Naive B cell (primary cell): ENCODE measurements around the gene PLD2. TPM values are rescaled to one million over a fixed set of nuclear protein-coding genes. Genes with fewer than 3 reads are reported as not detected.

ENCODE experiments used
- ATAC-seq, 2 donors: fragments of 150-1000 bp; cut with Tn5 transposase; 2 replicates each; pipeline ENCODE4 v1.10.0; 2021; ENCODE audit warnings: low read depth in 2 of 2, mild to moderate bottlenecking in 2 of 2, moderate library complexity in 2 of 2
- DNase-seq: peaks from one replicate; pipeline ENCODE4 v3.0.0; 2022
- H3K27ac Mint-ChIP-seq, 6 donors: one replicate each; pipeline ENCODE4 v1.8.0; 2020 to 2022; ENCODE audit warnings: mild to moderate bottlenecking in 6 of 6, mixed read lengths in 6 of 6, moderate library complexity in 5 of 6, inconsistent platforms in 2 of 6
- H3K27me3 Mint-ChIP-seq, 3 donors: one replicate each; pipeline ENCODE4 v1.8.0; 2021 to 2022; ENCODE audit warnings: mixed read lengths in 3 of 3, mild to moderate bottlenecking in 1 of 3
- H3K36me3 Mint-ChIP-seq, 2 donors: one replicate each; pipeline ENCODE4 v1.8.0; 2020 to 2022; ENCODE audit warnings: mixed read lengths in 2 of 2, inconsistent platforms in 1 of 2, mild to moderate bottlenecking in 1 of 2
- H3K4me1 Mint-ChIP-seq, 3 donors: one replicate each; pipeline ENCODE4 v1.8.0; 2020 to 2022; ENCODE audit warnings: mixed read lengths in 3 of 3, inconsistent platforms in 1 of 3, mild to moderate bottlenecking in 1 of 3, moderate library complexity in 1 of 3
- H3K4me3 Mint-ChIP-seq, 8 donors: one replicate each; pipeline ENCODE4 v1.8.0; 2020 to 2022; ENCODE audit warnings: mild to moderate bottlenecking in 8 of 8, mixed read lengths in 8 of 8, moderate library complexity in 8 of 8, inconsistent platforms in 2 of 8
- H3K9me3 Mint-ChIP-seq, 7 donors: one replicate each; pipeline ENCODE4 v1.8.0; 2020 to 2022; ENCODE audit warnings: mixed read lengths in 7 of 7, mild to moderate bottlenecking in 5 of 7, inconsistent platforms in 2 of 7, moderate library complexity in 1 of 7
- polyA plus RNA-seq, 6 donors: library from polyadenylated mRNA; unstranded; fragments of 300-500 nt; fragmentation: Illumina TruSeq; gene quantifications; one replicate each; pipeline ENCODE4 v1.2.3, GENCODE V29; 2021; ENCODE audit warnings: low read depth in 6 of 6

PLD2 gene
- polyA plus RNA-seq, 6 donors from 2014 or later = 0.54 to 4.6 (median 3.7) TPM

DNA sequence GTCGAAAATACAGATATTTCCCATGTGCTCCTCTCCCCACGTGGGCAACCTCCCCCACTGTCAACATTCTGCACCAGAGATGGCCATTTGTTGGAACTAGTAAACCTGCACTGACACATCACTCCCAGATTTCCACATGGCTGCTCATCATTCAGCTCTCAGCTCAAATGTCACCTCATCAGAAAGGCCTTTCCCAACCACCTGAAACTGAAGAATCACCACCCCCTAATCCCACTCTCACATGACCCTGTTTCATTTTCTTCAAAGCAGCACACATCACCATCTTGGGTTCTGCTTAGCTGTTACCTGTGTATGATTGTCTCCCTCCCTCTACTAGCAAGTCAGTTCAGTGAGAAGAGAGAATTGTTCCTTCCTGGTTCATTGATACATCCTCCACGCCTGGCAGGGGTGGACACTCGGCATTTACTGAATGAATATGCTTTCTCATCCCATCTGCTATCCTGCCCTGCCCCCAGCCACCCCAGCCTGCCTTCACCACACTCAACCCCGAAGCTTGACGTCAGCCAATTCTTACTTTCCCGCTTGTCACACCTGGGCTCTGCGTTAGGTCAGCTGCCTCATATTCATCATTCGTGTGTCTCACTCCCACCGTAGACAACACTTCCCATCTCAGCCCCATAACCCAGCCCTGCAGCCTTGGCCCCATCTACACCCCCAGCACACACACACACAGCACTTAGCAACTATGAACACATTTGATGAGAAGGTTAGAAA lies 6.3 kb upstream of the PLD2 start:
- H3K9me3 Mint-ChIP-seq = peaks cover 0 to 1% (median 0%) of the 10 kb centered on the region in 7 donors
- no peaks in the 10 kb centered on the region for H3K27me3 Mint-ChIP-seq
- H3K27ac Mint-ChIP-seq = peak overlapping the region in 3 of 6 donors; percentile 15 to 55 (median 42)
- no peak for DNase-seq
- peaks cover 12 to 18% (median 16%) of the 10 kb centered on the region in 3 donors for H3K4me1 Mint-ChIP-seq
- H3K4me3 Mint-ChIP-seq = peak overlapping the region in 1 of 8 donors; percentile 71
- no peak for ATAC-seq
- no peaks in the 10 kb centered on the region for H3K36me3 Mint-ChIP-seq

DNA sequence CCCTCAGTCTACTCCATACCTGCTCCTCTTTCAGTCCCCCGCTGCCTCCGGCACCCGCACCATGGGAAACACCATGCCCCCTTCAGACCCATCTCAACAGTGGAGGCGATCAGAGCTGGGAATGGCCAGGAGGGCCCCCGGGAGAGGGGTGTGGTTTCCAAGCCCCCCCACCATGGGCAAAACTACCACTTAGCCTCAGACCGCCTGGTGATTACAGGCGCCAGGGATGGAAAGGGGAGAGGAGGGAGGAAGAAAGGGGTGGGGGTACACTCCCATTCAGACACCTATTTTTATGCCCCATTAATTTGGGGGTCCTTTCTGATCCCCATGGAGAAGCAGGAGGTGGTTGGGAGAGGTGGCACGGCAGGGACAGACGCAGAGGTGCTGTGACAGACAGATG lies 4.7 kb upstream of the PLD2 start, which contains the start of gene C17orf114:
TSS of gene C17orf114 (minus strand) at position 101 of the 400 bp plus-strand sequence.
- peaks cover 0 to 10% (median 5%) of the 10 kb centered on the region in 3 donors for H3K4me1 Mint-ChIP-seq
- H3K27me3 Mint-ChIP-seq = no peaks in the 10 kb centered on the region
- DNase-seq = no peak
- ATAC-seq = no peak
- no peaks in the 10 kb centered on the region for H3K9me3 Mint-ChIP-seq
- H3K4me3 Mint-ChIP-seq = peak within 1 kb of the TSS in 2 of 8 donors; percentile 23 to 71
- H3K27ac Mint-ChIP-seq = no peak within 1 kb of the TSS
- no peaks in the 10 kb centered on the region for H3K36me3 Mint-ChIP-seq

DNA sequence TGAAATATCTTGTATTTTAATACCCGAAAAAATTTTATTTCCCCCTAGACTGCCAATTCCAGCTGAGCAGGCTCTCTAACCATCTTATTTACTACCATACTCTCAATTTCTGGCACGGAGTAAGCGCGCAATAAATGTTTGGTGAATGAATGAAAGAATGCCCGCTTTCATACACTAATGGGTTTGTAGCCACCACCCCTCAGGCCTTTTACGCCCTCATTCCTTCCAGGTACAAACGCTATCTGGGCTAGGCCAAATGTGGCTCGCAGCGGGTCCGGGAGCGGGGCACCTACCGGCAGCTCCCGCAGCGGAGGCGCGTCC lies 536 bp upstream of the PLD2 start:
- no peaks in the 10 kb centered on the region for H3K9me3 Mint-ChIP-seq
- peak overlapping the region; percentile 65 to 90 (median 82) for H3K4me3 Mint-ChIP-seq
- ATAC-seq (no peak), DNase-seq (no peak)
- H3K4me1 Mint-ChIP-seq = peaks cover 19 to 23% (median 21%) of the 10 kb centered on the region in 3 donors
- H3K27ac Mint-ChIP-seq = peak overlapping the region in 2 of 6 donors; percentile 9 to 69
- peaks cover 5 to 7% of the 10 kb centered on the region in 2 donors for H3K36me3 Mint-ChIP-seq
- no peaks in the 10 kb centered on the region for H3K27me3 Mint-ChIP-seq

DNA sequence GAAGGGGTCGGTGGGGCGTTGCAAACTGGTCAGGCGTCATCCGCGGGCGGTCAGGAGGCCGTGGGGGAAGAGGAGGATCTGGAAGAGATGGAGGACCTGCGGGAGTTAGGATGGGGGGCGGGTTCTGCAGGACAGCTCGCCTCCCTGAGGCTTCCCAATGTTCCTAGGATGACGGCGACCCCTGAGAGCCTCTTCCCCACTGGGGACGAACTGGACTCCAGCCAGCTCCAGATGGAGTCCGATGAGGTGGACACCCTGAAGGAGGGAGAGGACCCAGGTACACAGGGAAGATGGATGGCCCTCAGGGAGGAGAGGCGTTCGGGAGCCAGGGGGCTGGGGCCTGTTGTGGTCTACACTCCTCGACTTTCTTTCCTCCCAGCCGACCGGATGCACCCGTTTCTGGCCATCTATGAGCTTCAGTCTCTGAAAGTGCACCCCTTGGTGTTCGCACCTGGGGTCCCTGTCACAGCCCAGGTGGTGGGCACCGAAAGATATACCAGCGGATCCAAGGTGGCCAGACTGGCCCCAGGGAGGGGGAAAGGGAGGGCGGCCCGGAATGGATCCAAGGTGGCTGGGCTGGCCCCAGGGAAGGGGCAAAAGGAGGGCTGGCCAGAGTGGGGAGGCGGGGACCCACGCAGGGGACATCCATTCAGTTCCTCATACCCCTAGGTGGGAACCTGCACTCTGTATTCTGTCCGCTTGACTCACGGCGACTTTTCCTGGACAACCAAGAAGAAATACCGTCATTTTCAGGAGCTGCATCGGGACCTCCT lies 839 bp downstream of the PLD2 start:
- Mint-ChIP-seq H3K27ac (peak overlapping the region in 3 of 6 donors; percentile 15 to 61 (median 49)), H3K4me3 (peak overlapping the region; percentile 77 to 89 (median 80)), H3K9me3 (no peaks in the 10 kb centered on the region), H3K4me1 (peaks cover 19 to 23% (median 21%) of the 10 kb centered on the region in 3 donors), H3K36me3 (peaks cover 5 to 7% of the 10 kb centered on the region in 2 donors), H3K27me3 (no peaks in the 10 kb centered on the region)
- no peak for ATAC-seq
- DNase-seq = no peak

DNA sequence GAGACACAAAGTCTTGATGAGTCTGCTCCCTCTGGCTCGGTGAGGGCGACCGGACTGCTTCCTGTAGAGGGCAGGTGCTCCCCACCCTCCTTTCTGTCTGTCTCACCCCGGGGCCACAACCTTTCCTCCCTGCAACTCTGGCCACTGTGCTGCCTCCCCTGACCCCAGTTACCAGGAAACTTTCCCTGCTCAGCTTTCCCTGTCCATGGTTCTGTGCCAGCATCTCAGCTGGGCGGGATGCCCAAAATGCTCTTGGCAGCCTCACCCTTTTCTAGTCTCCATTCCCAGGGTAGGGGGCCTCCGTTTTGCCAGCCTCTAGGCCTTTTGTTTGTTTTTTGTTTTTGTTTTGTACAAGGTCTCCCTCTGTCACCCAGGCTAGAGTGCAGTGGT lies 1.4 kb downstream of the PLD2 start:
- no peak for ATAC-seq
- Mint-ChIP-seq H3K4me1 (peaks cover 19 to 23% (median 21%) of the 10 kb centered on the region in 3 donors), H3K27me3 (no peaks in the 10 kb centered on the region), H3K27ac (peak overlapping the region in 1 of 6 donors; percentile 59), H3K9me3 (no peaks in the 10 kb centered on the region), H3K36me3 (peaks cover 5 to 7% of the 10 kb centered on the region in 2 donors), H3K4me3 (peak overlapping the region; percentile 77 to 89 (median 80))
- DNase-seq = no peak

DNA sequence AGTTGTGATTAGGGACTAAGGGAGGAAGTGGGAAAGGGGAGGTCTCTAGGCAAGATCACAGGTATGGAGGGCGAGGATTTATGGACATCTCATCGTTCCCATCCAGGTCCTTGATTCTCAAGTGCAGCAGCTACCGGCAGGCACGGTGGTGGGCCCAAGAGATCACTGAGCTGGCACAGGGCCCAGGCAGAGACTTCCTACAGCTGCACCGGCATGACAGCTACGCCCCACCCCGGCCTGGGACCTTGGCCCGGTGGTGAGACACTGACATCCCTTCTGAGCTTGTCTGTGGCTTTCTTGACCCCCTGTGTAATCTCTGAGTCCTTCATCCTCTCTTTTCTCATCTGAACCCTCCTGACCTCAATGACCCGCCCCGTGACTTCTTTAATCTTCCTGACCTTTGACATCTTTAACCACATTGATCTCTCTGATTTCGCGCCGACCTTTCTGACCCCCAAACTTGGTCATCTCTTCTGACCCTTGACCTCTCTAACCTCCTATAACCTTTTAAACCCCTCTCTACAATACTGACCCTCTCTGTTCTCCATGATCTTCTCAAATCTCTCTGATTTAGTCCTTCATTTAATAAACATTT lies 3.8 kb downstream of the PLD2 start:
- ATAC-seq = no peak
- H3K4me3 Mint-ChIP-seq = peak overlapping the region in 2 of 8 donors; percentile 35 to 75
- H3K9me3 Mint-ChIP-seq = no peaks in the 10 kb centered on the region
- DNase-seq = no peak
- peak overlapping the region in 3 of 6 donors; percentile 11 to 96 (median 82) for H3K27ac Mint-ChIP-seq
- peaks cover 23 to 24% (median 23%) of the 10 kb centered on the region in 3 donors for H3K4me1 Mint-ChIP-seq
- H3K27me3 Mint-ChIP-seq = no peaks in the 10 kb centered on the region
- peaks cover 5 to 7% of the 10 kb centered on the region in 2 donors for H3K36me3 Mint-ChIP-seq

DNA sequence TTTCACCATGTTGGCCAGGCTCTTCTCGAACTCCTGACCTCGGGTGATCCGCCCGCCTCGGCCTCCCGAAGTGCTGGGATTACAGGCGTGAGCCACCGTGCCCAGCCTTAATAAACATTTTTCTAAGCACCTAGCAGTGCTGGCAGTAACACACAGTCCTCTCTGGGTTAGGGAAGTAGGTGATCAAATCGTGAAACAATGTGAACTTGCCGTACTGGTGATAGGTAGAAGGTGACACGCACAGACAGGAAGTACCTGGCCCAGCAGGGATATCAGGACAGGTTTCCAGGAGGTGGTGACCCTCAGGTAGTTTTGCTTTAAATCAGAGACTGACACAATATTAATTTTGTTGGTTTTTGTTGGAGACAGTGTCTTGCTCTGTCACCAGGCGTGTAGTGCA lies 4.5 kb downstream of the PLD2 start:
- peaks cover 20 to 23% (median 21%) of the 10 kb centered on the region in 3 donors for H3K4me1 Mint-ChIP-seq
- ATAC-seq (no peak), DNase-seq (no peak)
- H3K4me3 Mint-ChIP-seq = peak overlapping the region in 1 of 8 donors; percentile 75
- peaks cover 0 to 2% (median 0%) of the 10 kb centered on the region in 7 donors for H3K9me3 Mint-ChIP-seq
- H3K27ac Mint-ChIP-seq = peak overlapping the region in 1 of 6 donors; percentile 11
- H3K36me3 Mint-ChIP-seq = peaks cover 5 to 8% of the 10 kb centered on the region in 2 donors
- H3K27me3 Mint-ChIP-seq = no peaks in the 10 kb centered on the region

DNA sequence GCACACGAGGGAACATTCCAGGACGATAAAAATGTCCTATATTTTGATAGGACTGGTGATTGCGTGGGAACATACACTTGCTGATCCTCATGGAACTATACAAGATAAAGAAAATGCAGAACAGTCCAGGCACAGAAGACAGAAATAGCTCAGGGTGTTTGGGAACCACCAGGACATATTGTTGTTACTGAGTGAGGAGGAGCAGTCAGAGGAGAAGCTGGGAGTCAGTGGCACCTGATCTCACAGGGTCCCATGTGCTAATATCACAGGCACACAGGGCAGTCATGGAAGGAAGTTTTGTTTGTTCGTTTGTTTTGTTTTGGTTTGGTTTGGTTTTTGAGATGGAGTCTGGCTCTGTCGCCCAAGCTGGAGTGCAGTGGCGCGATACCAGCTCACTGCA lies 5.7 kb downstream of the PLD2 start:
- ATAC-seq (no peak), DNase-seq (no peak)
- H3K4me1 Mint-ChIP-seq = peaks cover 17 to 21% (median 17%) of the 10 kb centered on the region in 3 donors
- H3K9me3 Mint-ChIP-seq = peaks cover 0 to 2% (median 0%) of the 10 kb centered on the region in 7 donors
- no peaks in the 10 kb centered on the region for H3K27me3 Mint-ChIP-seq
- H3K27ac Mint-ChIP-seq = no peak overlapping the region
- peaks cover 5 to 18% of the 10 kb centered on the region in 2 donors for H3K36me3 Mint-ChIP-seq
- H3K4me3 Mint-ChIP-seq = no peak overlapping the region

DNA sequence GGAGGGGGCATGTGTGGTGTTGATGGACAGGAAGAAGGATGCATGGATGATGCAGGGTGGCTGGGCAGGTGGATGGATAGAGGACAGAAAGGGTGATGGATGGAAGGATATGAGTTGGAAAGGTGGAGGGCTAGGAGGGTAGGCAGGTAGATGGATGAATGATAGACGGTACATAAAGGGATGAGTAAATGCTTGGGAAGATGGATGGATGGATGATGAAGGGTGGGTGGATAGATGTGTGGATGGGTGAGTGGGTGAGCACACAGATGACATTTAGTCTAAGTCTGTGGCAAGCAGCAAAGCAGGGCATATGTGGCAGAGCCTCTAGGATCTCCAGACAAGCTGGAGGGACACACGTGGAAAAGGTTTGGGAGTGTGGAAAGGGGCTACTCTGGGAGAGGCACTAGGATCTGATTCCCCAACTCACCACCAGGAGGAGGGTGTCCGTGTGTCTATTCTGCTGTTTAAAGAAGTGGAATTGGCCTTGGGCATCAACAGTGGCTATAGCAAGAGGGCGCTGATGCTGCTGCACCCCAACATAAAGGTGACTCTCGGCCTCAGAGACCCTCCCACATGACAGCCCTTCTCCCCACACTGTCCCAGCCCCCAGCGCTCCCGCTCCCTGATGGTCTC lies 8.2 kb downstream of the PLD2 start:
- H3K36me3 Mint-ChIP-seq = peaks cover 5 to 11% of the 10 kb centered on the region in 2 donors
- DNase-seq (no peak), ATAC-seq (no peak)
- no peak overlapping the region for H3K27ac Mint-ChIP-seq
- peaks cover 3 to 6% (median 5%) of the 10 kb centered on the region in 3 donors for H3K4me1 Mint-ChIP-seq
- H3K9me3 Mint-ChIP-seq = peaks cover 0 to 2% (median 0%) of the 10 kb centered on the region in 7 donors
- no peak overlapping the region for H3K4me3 Mint-ChIP-seq
- no peaks in the 10 kb centered on the region for H3K27me3 Mint-ChIP-seq

DNA sequence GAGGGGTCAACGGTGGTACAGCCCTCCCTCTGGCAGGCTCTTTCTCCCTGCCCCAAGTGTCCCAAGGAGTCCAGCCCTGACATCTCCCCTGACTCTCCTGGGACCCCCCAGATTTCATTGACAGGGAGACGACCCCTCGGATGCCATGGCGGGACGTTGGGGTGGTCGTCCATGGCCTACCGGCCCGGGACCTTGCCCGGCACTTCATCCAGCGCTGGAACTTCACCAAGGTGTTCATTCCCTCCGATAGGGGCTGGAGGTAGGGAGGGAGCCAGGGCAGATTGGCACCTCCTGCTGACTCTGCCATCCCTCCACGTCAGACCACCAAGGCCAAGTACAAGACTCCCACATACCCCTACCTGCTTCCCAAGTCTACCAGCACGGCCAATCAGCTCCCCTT lies 9.9 kb downstream of the PLD2 start:
- peaks cover 0 to 5% (median 3%) of the 10 kb centered on the region in 3 donors for H3K4me1 Mint-ChIP-seq
- H3K27me3 Mint-ChIP-seq = no peaks in the 10 kb centered on the region
- H3K4me3 Mint-ChIP-seq = no peak overlapping the region
- ATAC-seq (no peak), DNase-seq (no peak)
- H3K9me3 Mint-ChIP-seq = peaks cover 0 to 2% (median 0%) of the 10 kb centered on the region in 7 donors
- peaks cover 0 to 11% of the 10 kb centered on the region in 2 donors for H3K36me3 Mint-ChIP-seq
- peak overlapping the region in 1 of 6 donors; percentile 54 for H3K27ac Mint-ChIP-seq

DNA sequence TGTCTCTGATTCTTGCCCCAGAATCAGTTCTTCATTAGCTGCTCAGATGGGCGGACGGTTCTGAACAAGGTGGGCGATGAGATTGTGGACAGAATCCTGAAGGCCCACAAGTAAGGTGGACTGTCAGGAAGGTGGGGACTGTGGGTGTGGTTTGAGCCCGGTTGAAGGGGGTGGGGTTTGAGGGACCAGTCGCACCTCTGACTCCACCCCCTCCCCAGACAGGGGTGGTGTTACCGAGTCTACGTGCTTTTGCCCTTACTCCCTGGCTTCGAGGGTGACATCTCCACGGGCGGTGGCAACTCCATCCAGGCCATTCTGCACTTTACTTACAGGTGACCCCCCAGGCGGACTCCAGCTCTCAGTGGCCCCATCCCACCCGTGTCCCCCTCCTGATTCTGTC lies 11.3 kb downstream of the PLD2 start:
- Mint-ChIP-seq H3K27me3 (no peaks in the 10 kb centered on the region), H3K36me3 (peaks cover 0 to 11% of the 10 kb centered on the region in 2 donors), H3K27ac (no peak overlapping the region), H3K4me1 (peaks cover 0 to 5% (median 3%) of the 10 kb centered on the region in 3 donors), H3K9me3 (peaks cover 0 to 2% (median 0%) of the 10 kb centered on the region in 7 donors), H3K4me3 (no peak overlapping the region)
- ATAC-seq = no peak
- DNase-seq = no peak

DNA sequence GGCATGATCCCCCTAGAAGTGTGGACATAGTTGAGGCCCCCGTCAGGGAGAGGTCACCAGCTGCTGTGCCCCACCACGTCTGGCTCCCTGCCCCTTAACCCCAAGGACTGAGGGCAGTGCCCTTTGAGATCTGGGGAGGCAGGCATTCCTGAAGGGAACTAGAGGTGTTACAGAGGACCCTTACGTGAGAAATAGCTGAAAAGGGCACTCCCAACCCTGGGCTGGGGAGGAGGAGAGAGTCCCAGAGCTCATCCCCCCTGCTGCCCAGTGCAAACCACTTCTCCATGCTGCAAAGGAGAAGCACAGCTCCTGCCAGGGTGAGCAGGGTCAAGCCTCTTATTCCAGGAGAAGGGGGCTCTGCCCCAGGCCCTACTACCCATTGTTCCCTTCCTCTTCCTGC lies 15.9 kb downstream of the PLD2 start:
- Mint-ChIP-seq H3K27me3 (no peaks in the 10 kb centered on the region), H3K36me3 (no peaks in the 10 kb centered on the region), H3K4me1 (no peaks in the 10 kb centered on the region), H3K27ac (no peak overlapping the region), H3K9me3 (no peaks in the 10 kb centered on the region), H3K4me3 (no peak overlapping the region)
- no peak for ATAC-seq
- no peak for DNase-seq
